ENCODE measurements around the gene ARID2.

Gene ARID2

DNA sequence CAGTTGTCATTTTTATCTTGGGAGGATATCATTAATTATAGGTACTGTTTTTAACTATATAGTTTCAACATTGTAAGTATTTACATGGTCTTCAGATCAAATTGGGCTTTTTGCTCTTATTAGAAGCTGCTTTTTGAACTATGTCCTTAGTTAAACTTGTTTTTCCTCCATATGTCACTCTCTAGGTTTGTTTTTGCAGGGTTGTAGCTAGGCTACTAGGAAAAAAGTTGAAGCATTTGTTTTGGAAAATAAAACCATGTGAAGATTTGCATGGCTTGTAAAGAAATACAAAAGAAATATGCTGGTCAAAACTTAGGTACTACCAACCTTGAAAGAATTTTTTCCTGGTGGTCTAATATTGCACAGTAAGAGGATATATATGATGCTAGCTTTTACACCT lies 3.4 kb downstream of the ARID2 start:
- TF ChIP-seq, protein P1, sequence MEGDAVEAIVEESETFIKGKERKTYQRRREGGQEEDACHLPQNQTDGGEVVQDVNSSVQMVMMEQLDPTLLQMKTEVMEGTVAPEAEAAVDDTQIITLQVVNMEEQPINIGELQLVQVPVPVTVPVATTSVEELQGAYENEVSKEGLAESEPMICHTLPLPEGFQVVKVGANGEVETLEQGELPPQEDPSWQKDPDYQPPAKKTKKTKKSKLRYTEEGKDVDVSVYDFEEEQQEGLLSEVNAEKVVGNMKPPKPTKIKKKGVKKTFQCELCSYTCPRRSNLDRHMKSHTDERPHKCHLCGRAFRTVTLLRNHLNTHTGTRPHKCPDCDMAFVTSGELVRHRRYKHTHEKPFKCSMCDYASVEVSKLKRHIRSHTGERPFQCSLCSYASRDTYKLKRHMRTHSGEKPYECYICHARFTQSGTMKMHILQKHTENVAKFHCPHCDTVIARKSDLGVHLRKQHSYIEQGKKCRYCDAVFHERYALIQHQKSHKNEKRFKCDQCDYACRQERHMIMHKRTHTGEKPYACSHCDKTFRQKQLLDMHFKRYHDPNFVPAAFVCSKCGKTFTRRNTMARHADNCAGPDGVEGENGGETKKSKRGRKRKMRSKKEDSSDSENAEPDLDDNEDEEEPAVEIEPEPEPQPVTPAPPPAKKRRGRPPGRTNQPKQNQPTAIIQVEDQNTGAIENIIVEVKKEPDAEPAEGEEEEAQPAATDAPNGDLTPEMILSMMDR (conservative IDR thresholded peaks at IDR 0.05; ENCODE audit: low read length) = no peak
- no peak for DNase-seq (ENCODE audit: low read depth)
- H3K4me3 ChIP-seq (ENCODE audit: low read length) = no peak overlapping the region

DNA sequence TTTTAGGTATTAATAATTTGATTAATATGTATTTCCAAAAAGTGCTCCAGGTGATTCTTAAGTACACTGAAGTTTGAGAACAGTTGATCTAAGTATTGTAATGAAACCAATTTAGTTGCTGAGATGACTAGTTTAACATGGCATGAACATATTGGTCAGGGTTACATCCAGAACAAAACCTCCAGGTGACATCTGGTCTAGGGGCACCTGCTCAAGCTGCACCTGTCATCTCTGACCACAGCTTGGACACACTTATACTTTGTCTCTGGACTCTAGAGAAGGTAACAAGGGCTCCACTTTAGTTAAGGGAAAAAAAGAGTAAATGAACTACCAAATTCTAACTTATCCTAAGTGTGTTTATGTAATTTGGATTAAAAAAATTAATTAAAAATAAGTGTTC lies 8.1 kb downstream of the ARID2 start:
- DNase-seq (ENCODE audit: low read depth) = no peak
- TF ChIP-seq, protein P1 (conservative IDR thresholded peaks at IDR 0.05; ENCODE audit: low read length) = no peak
- no peak overlapping the region for H3K4me3 ChIP-seq (ENCODE audit: low read length)

DNA sequence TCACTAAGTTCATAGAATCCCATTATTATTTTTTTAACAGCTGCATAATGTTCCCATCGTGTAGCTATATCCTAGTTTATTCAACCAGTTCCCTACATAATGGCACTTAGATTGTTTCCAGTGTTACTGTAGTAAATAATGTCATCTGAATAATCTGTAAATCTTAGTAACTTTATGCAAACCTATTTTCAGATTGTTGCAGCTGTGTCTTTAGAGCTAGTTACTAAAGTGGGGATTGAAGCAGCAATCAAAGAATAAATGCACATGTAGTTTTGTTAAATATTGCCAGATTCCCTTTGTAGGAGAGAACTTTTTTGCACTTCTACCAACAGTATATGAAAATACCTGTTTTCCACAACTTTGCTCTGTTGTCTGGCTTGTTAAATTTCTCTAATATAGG lies 13.1 kb downstream of the ARID2 start:
- no peak overlapping the region for H3K4me3 ChIP-seq (ENCODE audit: low read length)
- TF ChIP-seq, protein P1 (conservative IDR thresholded peaks at IDR 0.05; ENCODE audit: low read length) = no peak
- DNase-seq (ENCODE audit: low read depth) = no peak

DNA sequence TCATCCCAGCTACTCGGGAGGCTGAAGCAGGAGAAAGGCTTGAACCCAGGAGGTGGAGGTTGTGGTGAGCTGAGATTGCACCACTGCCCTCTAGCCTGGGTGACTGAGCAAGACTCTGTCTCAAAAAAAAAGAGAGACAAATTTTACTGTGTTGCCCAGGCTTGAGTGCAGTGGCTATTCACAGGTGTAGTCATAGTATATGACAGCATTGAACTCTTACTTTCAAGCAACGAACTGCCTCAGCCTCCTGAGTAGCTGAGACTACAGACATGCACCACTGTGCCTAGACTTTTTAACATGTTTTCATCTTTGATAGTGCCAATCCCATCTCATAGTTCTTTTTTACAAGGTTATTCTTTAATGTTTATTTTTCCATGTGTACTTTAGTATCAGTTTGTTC lies 13.7 kb downstream of the ARID2 start:
- no peak for DNase-seq (ENCODE audit: low read depth)
- no peak overlapping the region for H3K4me3 ChIP-seq (ENCODE audit: low read length)
- TF ChIP-seq, protein P1 (conservative IDR thresholded peaks at IDR 0.05; ENCODE audit: low read length) = no peak

DNA sequence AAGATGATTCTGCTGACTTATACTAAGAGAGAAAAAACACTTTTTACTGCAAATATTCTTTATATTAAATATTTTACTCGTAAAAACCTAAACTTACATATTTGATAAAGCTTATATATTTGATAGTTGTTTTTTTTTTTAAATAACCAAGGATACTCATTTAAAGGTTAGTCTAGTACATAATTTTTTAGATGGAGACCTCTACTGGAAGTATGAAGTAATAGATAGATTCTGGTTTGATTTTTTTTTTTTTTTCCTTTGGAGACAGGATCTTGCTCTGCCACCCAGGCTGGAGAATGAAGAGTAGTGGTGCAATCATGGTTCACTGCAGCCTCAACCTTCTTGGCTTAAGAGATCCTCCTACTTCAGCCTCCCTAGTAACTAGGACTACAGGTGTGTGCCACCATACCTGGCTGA lies 16.4 kb downstream of the ARID2 start:
- no peak overlapping the region for H3K4me3 ChIP-seq (ENCODE audit: low read length)
- peak; percentile 52 for DNase-seq (ENCODE audit: low read depth)
- TF ChIP-seq, protein P1 (conservative IDR thresholded peaks at IDR 0.05; ENCODE audit: low read length) = peak; percentile 52

DNA sequence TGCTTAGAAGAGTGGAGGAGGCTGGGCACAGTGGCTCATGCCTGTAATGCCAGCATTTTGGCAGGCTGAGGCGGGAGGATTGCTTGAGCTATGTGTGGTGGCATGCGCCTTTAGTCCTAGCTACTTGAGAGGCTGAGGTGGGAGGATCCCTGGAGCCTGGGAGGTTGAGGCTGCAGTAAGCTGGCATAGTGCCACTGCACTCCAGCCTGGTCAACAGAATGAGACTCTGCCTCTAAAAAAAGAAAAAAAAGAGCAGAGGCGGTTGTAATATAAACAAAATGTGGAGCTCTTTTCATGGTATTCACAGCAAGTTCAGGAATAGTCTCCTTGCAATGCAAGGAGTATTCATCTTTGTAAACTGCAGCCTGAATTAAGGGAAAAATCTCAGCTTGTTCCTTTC lies 27.2 kb downstream of the ARID2 start:
- DNase-seq (ENCODE audit: low read depth) = no peak
- TF ChIP-seq, protein P1 (conservative IDR thresholded peaks at IDR 0.05; ENCODE audit: low read length) = no peak
- H3K4me3 ChIP-seq (ENCODE audit: low read length) = no peak overlapping the region

DNA sequence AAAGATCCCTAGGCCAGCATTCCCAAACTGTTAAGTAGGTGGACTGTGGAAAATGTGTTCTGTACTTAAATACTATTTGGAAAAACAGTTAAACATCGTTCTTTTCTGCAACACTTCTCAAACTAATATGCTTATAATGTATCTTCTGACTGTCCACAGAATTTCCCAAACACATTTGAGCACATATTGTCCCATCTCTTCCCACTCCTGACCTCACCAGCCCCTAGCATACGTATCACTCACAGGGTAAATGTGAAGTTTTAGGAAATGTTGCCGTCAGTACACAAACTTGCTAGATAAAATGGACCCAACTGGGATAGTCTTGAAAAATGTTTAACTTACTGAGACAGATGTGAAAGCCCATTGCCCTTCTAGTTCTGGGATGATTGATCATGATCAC lies 27.7 kb downstream of the ARID2 start:
- TF ChIP-seq, protein P1 (conservative IDR thresholded peaks at IDR 0.05; ENCODE audit: low read length) = no peak

More for the DNA sequence above, 27.7 kb downstream of the ARID2 start:
- no peak for DNase-seq (ENCODE audit: low read depth)
- no peak overlapping the region for H3K4me3 ChIP-seq (ENCODE audit: low read length)

Measured in AG10803 (cell line).